GM19193 (cell line): Measurements from ENCODE around the gene ANKRD34C.

Experiments used
- POLR2A ChIP-seq: IDR thresholded peaks from 4 replicates; pipeline ENCODE4 v1.6.1; 2011; ENCODE audit not compliant: insufficient read depth, insufficient read length; ENCODE audit errors: extremely low read depth

ANKRD34C gene

GRCh38 chr15:79329171-79329611 is 46.7 kb downstream of the ANKRD34C start:
- TF ChIP-seq POLR2A: no peak
